MM.1S (cell line): ENCODE measurements around the gene CBR3.
A peak's percentile ranks its signal among the peaks of the same experiment; 100 is the strongest.

ENCODE experiments used
- DNase-seq: peaks from one replicate; pipeline ENCODE4 v3.0.0-alpha.2; 2015
- H2AFZ ChIP-seq: fragments of 300-600 bp; sonication (generic); 2 replicates; pipeline ENCODE4 v1.6.0; 2016; ENCODE audit warnings: antibody characterized with exemption, low read length
- H3F3A ChIP-seq: fragments of 300-600 bp; sonication (generic); 2 replicates; pipeline ENCODE4 v1.6.1; 2016; ENCODE audit warnings: mild to moderate bottlenecking, antibody characterized with exemption, low read length, moderate library complexity, mixed read lengths; ENCODE audit not compliant: insufficient read depth
- H3K27ac ChIP-seq: fragments of 300-600 bp; sonication (generic); 2 replicates; pipeline ENCODE4 v1.5.1; 2016; ENCODE audit warnings: mild to moderate bottlenecking, low read length
- H3K27me3 ChIP-seq: fragments of 300-600 bp; sonication (generic); replicated peaks from 2 replicates; pipeline ENCODE4 v1.6.0; 2016; ENCODE audit warnings: low read length; ENCODE audit not compliant: insufficient read depth
- H3K36me3 ChIP-seq: fragments of 300-600 bp; sonication (generic); replicated peaks from 2 replicates; pipeline ENCODE4 v1.6.1; 2016; ENCODE audit warnings: mild to moderate bottlenecking, low read length, mixed read lengths; ENCODE audit not compliant: insufficient read depth
- H3K4me1 ChIP-seq: fragments of 300-600 bp; sonication (generic); 2 replicates; pipeline ENCODE4 v1.6.1; 2016; ENCODE audit warnings: low read length, mixed read lengths
- H3K4me2 ChIP-seq: fragments of 300-600 bp; sonication (generic); 2 replicates; pipeline ENCODE4 v1.6.0; 2016; ENCODE audit warnings: low read depth, low read length
- H3K4me3 ChIP-seq: fragments of 300-600 bp; sonication (generic); 2 replicates; pipeline ENCODE4 v1.5.1; 2016; ENCODE audit warnings: low read length, mixed read lengths
- H3K79me2 ChIP-seq: fragments of 300-600 bp; sonication (generic); 2 replicates; pipeline ENCODE4 v1.6.1; 2016; ENCODE audit warnings: mixed run types, low read length, mixed read lengths
- H3K9ac ChIP-seq: fragments of 300-600 bp; sonication (generic); 2 replicates; pipeline ENCODE4 v1.6.1; 2016; ENCODE audit warnings: low read length, mixed read lengths
- H3K9me2 ChIP-seq: fragments of 300-600 bp; sonication (generic); replicated peaks from 2 replicates; pipeline ENCODE4 v1.6.1; 2016; ENCODE audit warnings: mild to moderate bottlenecking, low read length, mixed read lengths; ENCODE audit not compliant: insufficient read depth
- H3K9me3 ChIP-seq: fragments of 300-600 bp; sonication (generic); replicated peaks from 2 replicates; pipeline ENCODE4 v1.6.1; 2016; ENCODE audit warnings: mild to moderate bottlenecking, low read length, mixed read lengths; ENCODE audit not compliant: insufficient read depth
- H4K20me1 ChIP-seq: fragments of 300-600 bp; sonication (generic); 2 replicates; pipeline ENCODE4 v1.6.1; 2016; ENCODE audit warnings: mild to moderate bottlenecking, low read length, moderate library complexity, mixed read lengths; ENCODE audit not compliant: insufficient read depth
- CTCF ChIP-seq: fragments of 300-600 bp; sonication (generic); IDR thresholded peaks from 2 replicates; pipeline ENCODE4 v1.5.1; 2016; ENCODE audit warnings: antibody characterized with exemption, low read length, mixed read lengths
- EZH2 ChIP-seq: fragments of 300-600 bp; sonication (generic); optimal IDR thresholded peaks from 2 replicates; pipeline ENCODE3; 2017; ENCODE audit warnings: low read depth, mild to moderate bottlenecking, antibody characterized with exemption, low read length, mixed read lengths
- EZH2phosphoT487 ChIP-seq: fragments of 300-600 bp; sonication (generic); IDR thresholded peaks from 2 replicates; pipeline ENCODE4 v1.6.1; 2018; ENCODE audit warnings: antibody characterized with exemption, low read length

The CBR3 gene

GRCh38 chr21:36145259-36145658 lies 10.4 kb downstream of the CBR3 start:
- no peak overlapping the region for H3K9ac ChIP-seq
- no peaks in the 10 kb centered on the region for H3K27me3 ChIP-seq
- no peak overlapping the region for H3K4me3 ChIP-seq
- no peaks in the 10 kb centered on the region for H3K9me2 ChIP-seq
- peak; percentile 38 for DNase-seq
- no peaks in the 10 kb centered on the region for H3K36me3 ChIP-seq
- H3K27ac ChIP-seq = no peak overlapping the region
- peaks cover 9% of the 10 kb centered on the region for H3K4me1 ChIP-seq
- no peaks in the 10 kb centered on the region for H4K20me1 ChIP-seq
- H3F3A ChIP-seq = no peaks in the 10 kb centered on the region; the same call in 1 of the 2 replicates
- no peak overlapping the region for H2AFZ ChIP-seq
- no peaks in the 10 kb centered on the region for H3K9me3 ChIP-seq
- H3K79me2 ChIP-seq = no peaks in the 10 kb centered on the region
- TF ChIP-seq CTCF = no peak
- TF ChIP-seq EZH2phosphoT487 = no peak
- no peak for TF ChIP-seq EZH2
- no peak overlapping the region for H3K4me2 ChIP-seq

- Histone ChIP-seq H3K36me3 (no peaks in the 10 kb centered on the region), H3F3A (no peaks in the 10 kb centered on the region; the same call in 1 of the 2 replicates), H3K4me1 (peaks cover 11% of the 10 kb centered on the region), H3K9me3 (no peaks in the 10 kb centered on the region), H4K20me1 (no peaks in the 10 kb centered on the region), H3K79me2 (no peaks in the 10 kb centered on the region), H3K4me2 (no peak overlapping the region), H3K9ac (no peak overlapping the region), H3K4me3 (no peak overlapping the region), H3K27ac (no peak overlapping the region), H3K9me2 (no peaks in the 10 kb centered on the region), H2AFZ (no peak overlapping the region), H3K27me3 (no peaks in the 10 kb centered on the region)
- no peak for DNase-seq
- TF ChIP-seq EZH2 (no peak), CTCF (no peak), EZH2phosphoT487 (no peak)
These were observed 13.0 kb downstream of the CBR3 start for GRCh38 chr21:36147911-36148310.

- Histone ChIP-seq H3K4me1 (peaks cover 15% of the 10 kb centered on the region), H3F3A (no peaks in the 10 kb centered on the region; the same call in 1 of the 2 replicates), H3K79me2 (no peaks in the 10 kb centered on the region), H2AFZ (no peak overlapping the region), H3K36me3 (no peaks in the 10 kb centered on the region), H3K9me2 (no peaks in the 10 kb centered on the region), H3K4me2 (no peak overlapping the region), H3K27ac (no peak overlapping the region), H3K4me3 (no peak overlapping the region), H3K9ac (no peak overlapping the region), H3K9me3 (no peaks in the 10 kb centered on the region), H4K20me1 (no peaks in the 10 kb centered on the region), H3K27me3 (no peaks in the 10 kb centered on the region)
- no peak for DNase-seq
- no peak for TF ChIP-seq CTCF
- TF ChIP-seq EZH2 = no peak
- TF ChIP-seq EZH2phosphoT487 = no peak
These were observed 14.0 kb downstream of the CBR3 start for GRCh38 chr21:36148886-36149285.
